LHCN-M2 (cell line): ENCODE data around the gene SPATA46. TPM values are rescaled to one million over a fixed set of nuclear protein-coding genes. Genes with fewer than 3 reads are reported as not detected.

Experiments used
- DNase-seq: peaks from one replicate; pipeline ENCODE4 v3.0.0-alpha.2; 2012; ENCODE audit warnings: low read depth
- total RNA-seq: library from RNA; depleted of rRNA; stranded (reverse); fragments of >200 nt; gene quantifications from 2 replicates; pipeline ENCODE4 v1.2.3, GENCODE V29; 2014

Gene SPATA46
- total RNA-seq, 1 experiment from 2014 or later: not detected

DNA sequence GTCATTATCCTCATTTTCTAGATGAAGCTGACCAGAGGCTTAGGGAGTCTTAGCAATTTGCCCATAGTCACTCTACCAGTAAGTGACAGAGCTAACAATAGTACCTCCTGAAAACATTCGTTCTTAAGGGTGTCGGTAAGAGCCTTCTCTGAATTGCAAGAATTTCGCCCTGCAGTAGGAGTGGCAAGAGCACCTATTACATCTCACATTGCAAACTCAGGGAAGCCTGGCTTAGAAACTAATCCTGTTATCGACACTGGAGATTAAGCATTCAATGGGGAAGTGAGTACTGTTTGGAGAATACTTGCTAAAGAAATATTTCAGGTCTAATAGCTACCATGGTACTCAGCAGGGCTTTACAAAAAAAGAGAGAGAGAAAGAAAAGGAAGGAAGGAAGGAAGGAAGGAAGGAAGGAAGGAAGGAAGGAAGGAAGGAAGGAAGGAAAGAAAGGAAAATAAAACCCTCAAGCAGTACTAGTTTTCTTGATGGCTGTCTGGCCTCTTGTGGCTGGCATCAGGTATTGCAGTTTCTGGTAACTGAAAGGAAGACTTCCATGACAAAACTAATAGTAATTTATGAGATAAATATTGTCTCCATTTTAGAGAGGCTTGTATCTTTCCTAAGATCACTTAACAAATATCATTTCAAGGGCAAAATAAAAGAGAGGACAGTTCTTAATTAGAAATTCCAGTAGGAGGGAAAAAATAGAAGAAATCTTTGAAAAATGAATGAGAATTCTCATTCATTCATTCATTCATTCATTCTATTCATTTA lies 15.3 kb upstream of the SPATA46 start:
- peak; percentile 56 for DNase-seq

DNA sequence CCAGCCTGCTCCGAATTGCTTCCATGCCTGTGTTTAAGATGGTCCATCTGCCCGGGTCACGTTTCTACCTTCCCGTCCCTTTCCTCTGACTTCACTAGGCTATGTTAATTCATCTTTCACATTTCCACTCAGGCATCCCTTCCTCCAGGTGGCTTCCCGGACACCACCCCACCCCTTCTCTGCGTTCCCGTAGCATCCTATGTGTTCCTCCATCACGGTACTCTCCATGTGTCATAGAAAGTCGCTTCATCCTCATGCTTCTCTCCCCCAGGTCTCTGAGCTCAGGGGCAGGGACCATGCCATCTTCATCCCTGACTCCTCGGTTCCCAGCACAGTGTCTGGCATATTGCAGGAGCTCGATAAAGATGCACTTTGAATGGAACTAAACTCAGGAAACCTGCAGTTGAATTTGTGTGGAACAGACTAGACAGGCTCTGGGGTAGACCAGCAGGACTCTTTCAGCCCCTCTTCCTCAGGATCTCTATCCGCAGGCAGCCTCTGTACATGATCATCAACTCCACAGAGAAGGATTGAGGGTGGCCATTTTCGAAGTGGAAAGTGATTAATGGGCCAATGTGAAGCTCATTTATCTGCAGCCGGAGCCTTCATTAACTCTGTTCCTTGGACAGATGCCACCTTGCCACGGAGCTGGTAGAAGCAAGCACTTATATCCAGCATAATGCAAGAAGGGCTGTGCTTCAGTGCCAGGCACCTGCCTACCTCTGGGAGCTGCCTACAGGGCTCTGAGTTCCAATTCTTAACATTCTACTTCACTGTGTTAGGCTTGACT lies 13.9 kb upstream of the SPATA46 start:
- no peak for DNase-seq

- peak; percentile 72 for DNase-seq
These were observed 13.3 kb upstream of the SPATA46 start for GRCh38 chr1:162389971-162390370.

DNA sequence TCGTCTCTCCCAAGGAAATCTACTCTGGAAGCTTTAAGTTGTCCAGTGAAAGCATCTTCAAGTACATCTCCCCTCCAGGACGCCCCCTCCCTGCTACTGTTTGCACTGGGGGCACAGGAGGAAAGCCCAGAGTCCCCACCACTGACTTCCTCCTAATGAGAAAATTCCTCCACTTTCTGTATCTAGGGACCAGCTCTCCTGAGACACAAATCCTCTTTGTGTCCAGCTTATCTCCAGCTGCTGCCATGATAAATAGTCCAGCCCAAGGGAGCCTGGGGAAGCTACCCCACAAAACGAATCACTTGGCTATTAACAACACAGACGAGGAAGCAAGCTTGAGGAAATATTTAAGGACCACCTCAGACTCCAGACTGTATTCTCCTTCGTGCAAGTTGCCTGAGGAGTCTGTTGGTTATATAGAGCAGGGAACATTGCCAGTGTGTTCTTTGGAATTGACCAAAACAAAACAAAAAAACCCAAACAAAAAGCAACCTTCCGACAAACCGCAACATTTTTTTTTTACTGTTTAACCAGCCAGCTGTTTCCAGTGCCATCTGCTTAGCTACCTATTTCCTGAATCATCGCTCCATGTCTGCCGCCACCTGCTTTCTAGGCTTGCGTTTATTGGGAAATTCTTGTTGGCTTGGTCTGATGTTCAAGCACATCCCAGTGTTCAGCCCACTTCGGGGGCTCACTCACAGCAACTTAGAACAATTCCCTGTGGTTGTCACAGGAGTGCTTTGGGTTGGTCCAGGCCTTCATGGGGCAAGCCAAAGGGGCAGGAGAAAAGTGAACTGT lies 12.6 kb upstream of the SPATA46 start:
- DNase-seq: peak; percentile 99

DNA sequence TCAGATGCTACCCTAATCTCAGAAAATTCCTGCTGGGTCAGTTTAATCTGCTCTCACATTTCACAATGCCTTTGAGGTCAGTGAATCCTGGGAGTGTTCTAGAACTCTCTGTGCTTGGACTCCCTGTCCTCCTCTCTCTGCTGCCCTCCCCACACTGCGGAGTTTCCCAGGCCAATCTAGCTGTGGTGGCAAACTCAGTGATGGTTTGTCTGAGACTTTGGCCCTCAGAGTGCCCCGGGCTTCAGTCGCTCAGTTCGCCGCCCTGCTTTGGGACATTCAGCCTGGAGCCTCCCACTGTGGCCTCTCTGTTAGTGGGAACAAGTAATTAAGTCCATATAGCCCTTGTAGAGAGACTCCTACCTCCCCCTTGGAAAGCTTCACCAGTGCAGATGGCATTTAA lies 12.0 kb upstream of the SPATA46 start:
- peak; percentile 90 for DNase-seq

GRCh38 chr1:162388083-162388594 lies 11.5 kb upstream of the SPATA46 start:
- no peak for DNase-seq

DNA sequence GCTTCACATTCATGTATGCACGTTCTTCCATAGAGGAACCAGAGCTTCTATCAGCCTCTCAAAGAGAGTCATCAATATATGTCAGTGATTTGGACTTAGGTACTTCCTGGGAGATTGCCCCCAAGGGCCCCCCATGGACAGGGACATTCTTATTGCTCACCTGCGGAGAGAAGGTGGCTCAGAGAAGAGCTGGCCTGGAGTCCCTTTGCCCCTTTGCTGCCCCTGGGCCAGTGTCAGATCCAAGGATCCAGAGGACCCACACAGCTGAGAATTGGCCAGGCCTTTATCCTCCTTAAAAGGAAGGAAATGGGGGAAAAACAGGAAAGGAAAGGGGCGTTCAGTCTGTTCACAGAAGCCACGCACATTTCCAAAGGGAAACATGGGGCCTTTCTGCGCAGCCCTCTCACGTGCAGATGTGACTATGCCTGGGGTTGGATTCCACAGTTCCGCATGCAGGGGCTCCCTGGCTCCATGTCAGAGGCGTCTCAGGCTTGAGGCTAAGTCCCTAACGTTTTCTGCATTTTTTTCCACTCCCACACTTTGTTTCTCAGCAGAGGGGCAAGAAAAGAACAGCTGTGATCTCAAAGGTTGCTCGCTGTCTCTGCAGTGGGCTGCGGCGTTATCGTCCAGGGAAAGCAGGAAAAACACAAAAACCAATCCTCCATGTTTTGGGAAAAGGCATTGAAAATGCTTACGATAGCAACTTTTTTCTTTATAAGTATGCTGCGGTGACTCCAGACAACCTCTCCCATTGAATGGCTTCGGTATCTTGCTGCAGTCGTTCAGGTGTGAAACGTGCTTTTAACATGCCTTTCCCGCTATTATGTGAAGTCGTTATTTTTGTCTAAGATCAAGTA lies 10.8 kb upstream of the SPATA46 start:
- DNase-seq: no peak

GRCh38 chr1:162386292-162387225 lies 9.9 kb upstream of the SPATA46 start:
- no peak for DNase-seq

- DNase-seq: no peak
These were observed 9.0 kb upstream of the SPATA46 start for GRCh38 chr1:162385702-162386101.

GRCh38 chr1:162385280-162385623 lies 8.6 kb upstream of the SPATA46 start:
- DNase-seq: no peak

- DNase-seq: no peak
These were observed 8.1 kb upstream of the SPATA46 start for GRCh38 chr1:162384601-162385279.

DNA sequence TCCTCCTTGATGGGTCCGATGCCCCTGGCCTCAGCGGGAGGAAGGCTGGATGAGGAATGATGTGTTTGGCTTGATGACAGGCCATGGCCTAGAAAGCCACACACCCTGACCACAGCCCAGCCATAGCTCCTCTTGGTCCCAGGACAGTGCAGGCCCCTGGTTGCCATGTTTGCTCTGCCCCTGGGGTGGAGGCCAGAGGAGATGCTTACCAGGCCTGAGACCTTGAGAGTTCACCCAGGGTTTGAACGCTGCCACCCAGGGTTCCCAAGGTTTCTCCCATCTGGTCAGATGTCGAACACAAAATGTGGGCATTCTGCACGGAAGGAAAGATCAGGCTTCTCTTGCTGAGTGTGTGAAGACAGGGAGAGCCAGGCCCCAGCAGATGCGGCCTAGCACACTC lies 7.5 kb upstream of the SPATA46 start:
- no peak for DNase-seq

GRCh38 chr1:162383516-162383915 lies 6.9 kb upstream of the SPATA46 start:
- no peak for DNase-seq

DNA sequence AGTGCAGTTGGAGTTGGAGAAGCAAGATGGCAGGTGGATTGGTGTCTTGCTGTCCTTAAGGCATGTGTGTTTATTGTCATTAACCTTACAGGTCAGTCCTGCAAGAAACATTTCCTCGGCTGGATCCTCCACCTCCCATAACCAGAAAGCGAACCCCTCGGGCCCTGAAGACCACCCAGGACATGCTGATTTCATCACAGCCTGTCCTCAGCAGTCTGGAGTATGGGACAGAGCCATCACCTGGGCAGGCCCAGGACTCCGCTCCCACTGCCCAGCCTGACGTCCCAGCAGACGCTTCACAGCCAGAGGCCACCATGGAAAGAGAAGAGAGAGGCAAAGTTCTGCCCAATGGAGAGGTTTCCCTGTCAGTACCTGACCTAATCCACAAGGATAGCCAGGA lies 6.4 kb upstream of the SPATA46 start:
- no peak for DNase-seq

GRCh38 chr1:162381941-162382750 lies 5.5 kb upstream of the SPATA46 start:
- DNase-seq: no peak

- no peak for DNase-seq
These were observed 4.7 kb upstream of the SPATA46 start, which contains the start of gene C1orf226 for GRCh38 chr1:162381383-162381782. Gene C1orf226 (plus strand): TSS chr1:162381728. CDS start chr1:162381902, 174 bp downstream.

DNA sequence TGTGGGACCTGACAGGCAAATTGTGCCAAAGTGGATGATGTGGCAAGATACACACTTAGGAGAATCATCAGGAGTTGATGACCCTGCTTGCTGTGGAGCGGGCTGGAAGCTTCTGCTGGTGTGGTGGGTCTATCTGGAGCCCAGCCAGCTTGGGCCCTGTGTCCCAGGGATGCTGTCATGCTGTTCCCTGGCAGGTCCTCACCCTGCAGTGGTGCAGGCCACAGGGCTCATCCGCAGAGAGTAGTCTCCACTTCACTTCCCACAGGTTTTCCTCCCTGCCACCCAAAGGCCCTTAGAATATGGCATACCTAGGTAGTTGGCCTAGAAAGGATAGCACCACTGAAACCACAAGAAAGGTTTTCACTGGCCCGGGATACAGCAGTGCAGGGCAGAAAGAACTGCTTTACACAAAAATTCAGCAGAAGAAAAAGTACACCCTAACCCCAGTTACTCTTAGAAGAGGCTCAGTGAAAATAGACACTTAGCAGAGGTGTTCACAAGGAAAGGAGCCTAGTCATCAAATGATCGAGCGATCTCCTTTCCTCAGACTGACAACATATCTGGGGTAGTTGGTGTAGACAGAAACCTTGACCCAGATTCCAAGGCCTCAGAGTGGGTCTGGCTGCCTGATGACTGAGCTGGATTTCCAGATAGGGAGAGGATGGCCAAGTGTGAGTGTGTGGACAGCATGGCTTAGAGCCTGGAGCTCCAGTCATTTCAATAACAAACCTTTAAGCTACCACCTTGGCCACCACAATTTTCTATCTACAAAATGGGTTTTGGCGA lies 3.6 kb upstream of the SPATA46 start:
- no peak for DNase-seq

DNA sequence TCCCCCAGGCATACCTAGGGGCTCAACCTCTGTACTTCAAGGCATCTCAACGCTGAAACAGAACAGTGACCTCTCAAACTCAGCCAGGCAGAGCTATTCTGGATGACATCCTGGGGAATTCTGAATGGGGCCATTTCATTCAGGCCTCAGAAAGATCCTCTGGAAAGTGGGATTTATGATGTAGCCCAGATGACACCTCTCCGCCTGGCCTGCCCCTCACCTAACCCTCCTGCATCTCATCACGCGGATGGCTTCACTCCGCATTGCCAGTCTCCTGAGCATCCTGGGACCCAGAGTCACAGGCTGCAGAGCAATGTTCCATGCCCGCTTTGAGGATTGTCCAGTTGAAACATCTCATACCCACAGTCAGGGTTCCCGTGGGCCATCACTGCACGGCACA lies 1.2 kb downstream of the SPATA46 start:
- no peak for DNase-seq
